HL-60 (cell line): ENCODE measurements around the gene DNAJC27.

ENCODE experiments used
- DNase-seq, 2 experiments: peaks; one replicate each; pipeline ENCODE4 v3.0.0-alpha.2; 2010 to 2020; ENCODE audit warnings: low read depth in 1 of 2, low spot score in 1 of 2
- H3K27ac ChIP-seq: fragments of 250-450 bp; sonication (Bioruptor Pico); replicated peaks from 2 replicates; pipeline ENCODE4 v1.5.1; 2020; ENCODE audit warnings: mild to moderate bottlenecking, moderate library complexity
- H3K27me3 ChIP-seq: fragments of 250-450 bp; sonication (Bioruptor Pico); 2 replicates; pipeline ENCODE4 v1.5.1; 2021; ENCODE audit warnings: mild to moderate bottlenecking, moderate library complexity; ENCODE audit not compliant: insufficient read depth, poor library complexity, severe bottlenecking
- H3K4me3 ChIP-seq: replicated peaks from 2 replicates; pipeline ENCODE4 v1.5.1; 2011; ENCODE audit warnings: mild to moderate bottlenecking, control low read depth, low read length; ENCODE audit not compliant: insufficient read depth
- GABPA ChIP-seq: IDR thresholded peaks from 2 replicates; pipeline ENCODE4 v1.6.1; 2012; ENCODE audit warnings: low read depth
- POLR2AphosphoS5 ChIP-seq: IDR thresholded peaks from 2 replicates; pipeline ENCODE4 v1.6.1; 2012; ENCODE audit warnings: low read depth
- SPI1 ChIP-seq: IDR thresholded peaks from 2 replicates; pipeline ENCODE4 v1.6.1; 2012; ENCODE audit warnings: low read depth, mild to moderate bottlenecking, borderline replicate concordance
- TF ChIP-seq, protein P1 (sequence below): IDR thresholded peaks from one replicate; pipeline ENCODE4 v1.5.1; 2011; ENCODE audit warnings: low read length, control low read depth, inconsistent platforms; ENCODE audit not compliant: insufficient read depth
- TF ChIP-seq, protein P2 (sequence below): IDR thresholded peaks from 2 replicates; pipeline ENCODE4 v1.6.1; 2012; ENCODE audit warnings: low read depth; ENCODE audit not compliant: insufficient replicate concordance

Gene DNAJC27

DNA sequence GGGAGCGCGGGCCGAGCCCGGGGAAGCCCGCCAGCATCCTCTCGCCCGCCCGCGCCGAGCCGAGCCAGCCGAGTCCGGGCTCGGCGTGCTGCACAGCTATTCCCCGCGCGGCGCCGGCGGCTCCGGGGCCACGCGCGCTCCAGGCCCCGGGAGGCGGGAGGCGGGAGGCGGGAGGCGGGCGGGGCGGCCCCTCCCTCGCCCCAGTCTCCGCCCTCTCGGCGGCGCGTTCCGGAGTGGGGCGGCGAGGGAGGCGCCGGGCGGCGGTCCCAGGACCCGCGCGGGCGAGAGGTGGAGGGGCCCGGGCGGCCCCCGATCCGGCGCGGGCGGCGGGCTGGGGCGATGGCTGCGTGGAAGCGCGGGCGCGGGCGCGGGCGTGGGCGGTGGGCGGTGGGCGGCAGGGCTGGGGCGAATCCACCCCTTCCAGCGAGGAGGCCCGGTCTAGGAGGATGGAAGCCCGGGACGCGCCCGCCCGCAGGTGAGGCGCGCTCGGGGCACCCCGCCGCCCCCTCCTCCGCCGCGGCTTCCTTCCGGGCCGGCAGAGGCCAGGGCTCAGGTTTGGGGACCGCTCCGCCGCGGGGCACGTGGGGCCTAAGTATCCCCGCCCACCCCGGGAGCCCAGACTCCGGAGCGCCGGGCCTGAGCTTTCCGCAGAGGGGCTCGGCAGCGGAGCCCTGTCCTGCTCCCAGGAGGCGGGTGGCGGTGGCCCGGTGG, 51.5 kb downstream of the DNAJC27 start, which contains the start of gene ADCY3:
TSS of gene ADCY3 (minus strand) at position 140 of the 711 bp plus-strand sequence. CDS start 1,250 bp downstream, outside the sequence.
- Histone ChIP-seq H3K27me3 (peaks cover 4% of the 10 kb centered on the region), H3K27ac (no peak within 1 kb of the TSS), H3K4me3 (peak within 1 kb of the TSS; percentile 44)
- no peak for DNase-seq
- TF ChIP-seq, protein P1, sequence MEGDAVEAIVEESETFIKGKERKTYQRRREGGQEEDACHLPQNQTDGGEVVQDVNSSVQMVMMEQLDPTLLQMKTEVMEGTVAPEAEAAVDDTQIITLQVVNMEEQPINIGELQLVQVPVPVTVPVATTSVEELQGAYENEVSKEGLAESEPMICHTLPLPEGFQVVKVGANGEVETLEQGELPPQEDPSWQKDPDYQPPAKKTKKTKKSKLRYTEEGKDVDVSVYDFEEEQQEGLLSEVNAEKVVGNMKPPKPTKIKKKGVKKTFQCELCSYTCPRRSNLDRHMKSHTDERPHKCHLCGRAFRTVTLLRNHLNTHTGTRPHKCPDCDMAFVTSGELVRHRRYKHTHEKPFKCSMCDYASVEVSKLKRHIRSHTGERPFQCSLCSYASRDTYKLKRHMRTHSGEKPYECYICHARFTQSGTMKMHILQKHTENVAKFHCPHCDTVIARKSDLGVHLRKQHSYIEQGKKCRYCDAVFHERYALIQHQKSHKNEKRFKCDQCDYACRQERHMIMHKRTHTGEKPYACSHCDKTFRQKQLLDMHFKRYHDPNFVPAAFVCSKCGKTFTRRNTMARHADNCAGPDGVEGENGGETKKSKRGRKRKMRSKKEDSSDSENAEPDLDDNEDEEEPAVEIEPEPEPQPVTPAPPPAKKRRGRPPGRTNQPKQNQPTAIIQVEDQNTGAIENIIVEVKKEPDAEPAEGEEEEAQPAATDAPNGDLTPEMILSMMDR: no peak
- TF ChIP-seq POLR2AphosphoS5 (no peak), SPI1 (no peak)

DNA sequence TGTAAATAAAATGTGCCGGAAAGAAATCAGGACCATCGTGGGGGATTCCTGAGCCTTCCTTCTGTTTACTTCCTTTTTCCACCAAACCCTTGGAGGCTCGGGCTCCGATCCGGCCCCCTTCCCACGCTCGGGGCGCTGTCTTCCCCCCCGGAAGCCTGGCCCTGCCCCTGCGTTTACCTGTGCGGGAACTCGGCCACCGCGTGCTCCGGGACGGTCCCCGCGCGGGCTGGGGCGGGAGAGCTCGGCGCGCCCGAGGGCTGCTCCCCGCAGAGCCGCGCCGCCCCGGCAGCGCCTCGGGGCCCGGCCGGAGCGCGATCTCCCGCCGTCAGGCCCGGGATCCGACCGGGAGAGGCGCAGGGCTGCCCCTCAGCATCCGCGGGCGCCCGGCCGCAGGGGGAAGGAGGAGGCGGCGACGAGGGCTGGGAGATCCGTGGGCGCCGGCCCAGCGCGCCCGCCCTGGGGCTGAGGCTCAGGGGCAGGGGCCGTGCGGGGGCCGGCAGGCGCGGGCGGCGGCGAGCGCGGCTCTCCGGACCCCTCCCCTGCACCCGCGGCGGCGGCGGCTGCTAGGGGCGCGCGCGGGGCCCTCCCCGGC, 52.2 kb downstream of the DNAJC27 start:
- DNase-seq: no peak
- Histone ChIP-seq H3K27ac (no peak overlapping the region), H3K4me3 (peak overlapping the region; percentile 44), H3K27me3 (peaks cover 4% of the 10 kb centered on the region)
- TF ChIP-seq POLR2AphosphoS5 (no peak), GABPA (no peak), SPI1 (no peak)
- TF ChIP-seq, protein P2, sequence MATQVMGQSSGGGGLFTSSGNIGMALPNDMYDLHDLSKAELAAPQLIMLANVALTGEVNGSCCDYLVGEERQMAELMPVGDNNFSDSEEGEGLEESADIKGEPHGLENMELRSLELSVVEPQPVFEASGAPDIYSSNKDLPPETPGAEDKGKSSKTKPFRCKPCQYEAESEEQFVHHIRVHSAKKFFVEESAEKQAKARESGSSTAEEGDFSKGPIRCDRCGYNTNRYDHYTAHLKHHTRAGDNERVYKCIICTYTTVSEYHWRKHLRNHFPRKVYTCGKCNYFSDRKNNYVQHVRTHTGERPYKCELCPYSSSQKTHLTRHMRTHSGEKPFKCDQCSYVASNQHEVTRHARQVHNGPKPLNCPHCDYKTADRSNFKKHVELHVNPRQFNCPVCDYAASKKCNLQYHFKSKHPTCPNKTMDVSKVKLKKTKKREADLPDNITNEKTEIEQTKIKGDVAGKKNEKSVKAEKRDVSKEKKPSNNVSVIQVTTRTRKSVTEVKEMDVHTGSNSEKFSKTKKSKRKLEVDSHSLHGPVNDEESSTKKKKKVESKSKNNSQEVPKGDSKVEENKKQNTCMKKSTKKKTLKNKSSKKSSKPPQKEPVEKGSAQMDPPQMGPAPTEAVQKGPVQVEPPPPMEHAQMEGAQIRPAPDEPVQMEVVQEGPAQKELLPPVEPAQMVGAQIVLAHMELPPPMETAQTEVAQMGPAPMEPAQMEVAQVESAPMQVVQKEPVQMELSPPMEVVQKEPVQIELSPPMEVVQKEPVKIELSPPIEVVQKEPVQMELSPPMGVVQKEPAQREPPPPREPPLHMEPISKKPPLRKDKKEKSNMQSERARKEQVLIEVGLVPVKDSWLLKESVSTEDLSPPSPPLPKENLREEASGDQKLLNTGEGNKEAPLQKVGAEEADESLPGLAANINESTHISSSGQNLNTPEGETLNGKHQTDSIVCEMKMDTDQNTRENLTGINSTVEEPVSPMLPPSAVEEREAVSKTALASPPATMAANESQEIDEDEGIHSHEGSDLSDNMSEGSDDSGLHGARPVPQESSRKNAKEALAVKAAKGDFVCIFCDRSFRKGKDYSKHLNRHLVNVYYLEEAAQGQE: no peak
- TF ChIP-seq, protein P1: no peak

DNA sequence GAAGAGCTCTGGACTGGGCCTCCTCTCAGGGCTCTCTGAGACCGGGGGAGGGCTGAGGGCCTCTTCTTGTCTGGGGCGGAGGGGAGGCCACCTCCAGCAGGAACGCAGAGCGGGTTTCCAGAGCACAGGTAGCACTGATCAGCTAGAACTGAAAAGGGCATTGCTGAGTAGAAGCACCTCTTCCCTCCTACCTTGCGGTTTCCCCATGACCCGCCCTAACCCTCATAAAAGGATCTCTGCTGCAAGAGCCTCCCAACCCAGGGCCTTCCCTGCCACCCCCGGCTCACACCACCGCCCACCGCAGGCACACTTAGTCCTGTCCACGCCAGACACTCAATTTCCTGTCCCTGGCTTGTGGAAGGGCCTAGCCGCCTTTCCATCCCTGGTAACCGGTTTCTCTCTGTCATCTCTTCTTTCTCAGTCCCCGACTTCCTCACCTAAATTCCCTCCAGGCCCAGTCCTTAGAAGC, 52.7 kb downstream of the DNAJC27 start:
- TF ChIP-seq GABPA: no peak
- TF ChIP-seq, protein P2: no peak
- TF ChIP-seq SPI1: no peak
- TF ChIP-seq POLR2AphosphoS5: no peak
- TF ChIP-seq, protein P1: no peak
- Histone ChIP-seq H3K27me3 (peaks cover 4% of the 10 kb centered on the region), H3K27ac (no peak overlapping the region), H3K4me3 (peak overlapping the region; percentile 44)
- DNase-seq: no peak
